Heart left ventricle (tissue), 16 donors: ENCODE results near the gene CYP1B1. TPM values are rescaled to one million over a fixed set of nuclear protein-coding genes. Genes with fewer than 3 reads are reported as not detected.

Experiments
- ATAC-seq, 4 donors: fragments of 200-7000 bp; cut with Tn5 transposase; one replicate each; pipeline ENCODE4 v1.9.1; 2020 to 2022; ENCODE audit warnings: moderate library complexity in 4 of 4, mild to moderate bottlenecking in 3 of 4, moderate number of reproducible peaks in 1 of 4
- DNase-seq, 5 donors: peaks; one replicate each; pipeline ENCODE4 v3.0.0-alpha.2; 2020
- H3K27ac ChIP-seq, 12 donors: fragments of 200-600 bp; sonication (generic) in 4 of 12; one replicate each; pipeline versions ENCODE4 v1.5.0 to v1.8.0; 2016 to 2022; ENCODE audit warnings: mild to moderate bottlenecking in 2 of 12
- H3K27me3 ChIP-seq, 9 donors: fragments of 200-600 bp; sonication (generic) in 2 of 9; one replicate each; pipeline versions ENCODE4 v1.5.1 to v1.8.0; 2016 to 2022; ENCODE audit warnings: mild to moderate bottlenecking in 3 of 9
- H3K36me3 ChIP-seq, 9 donors: fragments of 200-600 bp; sonication (generic) in 2 of 9; one replicate each; pipeline versions ENCODE4 v1.5.0 to v1.8.0; 2018 to 2022; ENCODE audit warnings: mild to moderate bottlenecking in 2 of 9
- H3K4me1 ChIP-seq, 12 donors: fragments of 200-600 bp; sonication (generic) in 4 of 12; one replicate each; pipeline versions ENCODE4 v1.5.0 to v1.8.0; 2016 to 2022; ENCODE audit warnings: mild to moderate bottlenecking in 3 of 12
- H3K4me3 ChIP-seq, 12 donors: fragments of 200-600 bp; sonication (generic) in 4 of 12; one replicate each; pipeline versions ENCODE4 v1.5.0 to v1.8.0; 2017 to 2022; ENCODE audit warnings: mild to moderate bottlenecking in 9 of 12, moderate library complexity in 4 of 12
- H3K9me3 ChIP-seq, 12 donors: fragments of 200-600 bp; sonication (generic) in 4 of 12; one replicate each; pipeline versions ENCODE4 v1.5.0 to v1.8.0; 2016 to 2022; ENCODE audit warnings: mild to moderate bottlenecking in 1 of 12
- CTCF ChIP-seq, 12 donors: fragments of 200-600 bp; sonication (generic) in 4 of 12; IDR thresholded peaks; one replicate each; pipeline versions ENCODE4 v1.5.0 to v1.8.0; 2018 to 2022; ENCODE audit warnings: antibody characterized with exemption in 12 of 12, mild to moderate bottlenecking in 5 of 12
- POLR2A ChIP-seq, 2 donors: fragments of 450-650 bp; IDR thresholded peaks; one replicate each; pipeline ENCODE4 v1.6.1; 2017; ENCODE audit warnings: antibody characterized with exemption in 2 of 2, mild to moderate bottlenecking in 2 of 2, moderate library complexity in 2 of 2
- WGBS, 4 donors: extraction: QIAGEN DNeasy Blood & Tissue Kit in 2 of 4; methylation state at CpG; one replicate each; pipeline versions ENCODE4 v1.1.5 to v1.1.7; 2013 to 2018; 5-methylcytosine and 5-hydroxymethylcytosine counted together
- intact Hi-C, 10 donors: fragments of 100-400 bp; cut with DNase I; formaldehyde crosslinking; loops; one replicate each; pipeline versions ENCODE4 v1.11.1 to v1.14.2; 2022
- polyA plus RNA-seq, 2 donors: library from polyadenylated mRNA; stranded (reverse); fragments of 200-250 nt; gene quantifications; one replicate each; pipeline ENCODE4 v1.2.3, GENCODE V29; 2013
- total RNA-seq, 9 donors: library from RNA; depleted of rRNA in 2 of 9; stranded (reverse); fragments of >200 nt in 2 of 9; fragmentation: NEBNext Ultra II Directional in 3 of 9; extraction: Animal tissue kit (Norgen Biotek cat#: 25700) in 3 of 9; gene quantifications; one replicate each; pipeline versions ENCODE4 v1.1.0 to v1.2.4, GENCODE V29; 2016 to 2023
- donor health status: ischemic (EF 13 %, LVEDD 7.1; RV severe dilation, severe dysfunction).
- donor health status: healthy with polysubstance abuse.
- donor health status: DM: no; HTN: yes; CAD: no.
- donor health status: DM: no; HTN: no; CAD: no.
- donor health status: ischemic (EF 25% LVEDD 6.9; RV normal size, moderate dysfunction).
- donor health status: ischemic (EF 25% LVEDD 5.7; RV mildly dilated, moderate dysfunction).
- donor health status: healthy.
- donor health status: DM: yes; HTN: yes; CAD: no.
- donor health status: ischemic (EF 35%, LVEDD 5.7; RV mildly dilated, moderate dysfunction).
- donor health status: nonischemic (EF 11% LVEDD 7.7; RV severe dilation, severe dysfunction).
- donor health status: DM: yes; HTN: yes; CAD: no.
- donor health status: PGD.
- donor health status: ischemic (EF 29% LVEDD 5.4; RV normal size, mild dysfunction).
- donor health status: nonischemic (EF 23%, LVEDD 6.1; RV moderate dilation, normal function).

Gene CYP1B1
- total and polyA plus RNA-seq, 11 donors, result 3.9 to 68.8 (median 20.5) TPM

GRCh38 chr2:38097988-38098385 lies 22.0 kb upstream of the CYP1B1 start:
- WGBS, 4 donors, result 33 to 52% (median 45%) methylated on average over 4 of the region's 4 CpGs
- intact Hi-C loops, result loop anchor here in 1 of 10 donors (2.0 kb wide), 1 partner anchor 21 kb away; the partner anchor contains the start of gene CYP1B1
- Histone ChIP-seq H3K9me3 (peaks cover 0 to 6% (median 0%) of the 10 kb centered on the region in 12 donors), H3K36me3 (no peaks in the 10 kb centered on the region), H3K4me3 (peak overlapping the region in 8 of 12 donors; percentile 17 to 48 (median 35)), H3K4me1 (peaks cover 0 to 68% (median 51%) of the 10 kb centered on the region in 12 donors), H3K27ac (peak overlapping the region; percentile 40 to 91 (median 76)), H3K27me3 (peaks cover 0 to 10% (median 0%) of the 10 kb centered on the region in 9 donors)
- no peak for DNase-seq
- no peak for ATAC-seq
- no peak for TF ChIP-seq CTCF (IDR thresholded peaks at IDR 0.05)
- no peak for TF ChIP-seq POLR2A (IDR thresholded peaks at IDR 0.05)

- H3K9me3 ChIP-seq, result peaks cover 0 to under 1% (median 0%) of the 10 kb centered on the region in 12 donors
- peaks cover 0 to 73% (median 56%) of the 10 kb centered on the region in 12 donors for H3K4me1 ChIP-seq
- no peak for TF ChIP-seq CTCF (IDR thresholded peaks at IDR 0.05)
- TF ChIP-seq POLR2A (IDR thresholded peaks at IDR 0.05), result no peak
- no peak for ATAC-seq
- peak overlapping the region; percentile 14 to 91 (median 76) for H3K27ac ChIP-seq
- no peak for DNase-seq
- no peaks in the 10 kb centered on the region for H3K36me3 ChIP-seq
- 46 to 54% (median 52%) methylated on average over 2 of the region's 2 CpGs for WGBS, 4 donors
- intact Hi-C loops, result loop anchor here in 1 of 10 donors (2.0 kb wide), 1 partner anchor 21 kb away; the partner anchor contains the start of gene CYP1B1
- H3K27me3 ChIP-seq, result peaks cover 0 to 10% (median 0%) of the 10 kb centered on the region in 9 donors
- H3K4me3 ChIP-seq, result no peak overlapping the region
These were observed 21.5 kb upstream of the CYP1B1 start for GRCh38 chr2:38097258-38097987.

GRCh38 chr2:38095996-38096861 lies 20.3 kb upstream of the CYP1B1 start:
- ATAC-seq, result peak; percentile 45 to 82 (median 59)
- Histone ChIP-seq H3K4me1 (peaks cover 0 to 85% (median 67%) of the 10 kb centered on the region in 12 donors), H3K36me3 (no peaks in the 10 kb centered on the region), H3K9me3 (no peaks in the 10 kb centered on the region), H3K27ac (peak overlapping the region; percentile 29 to 91 (median 76)), H3K4me3 (no peak overlapping the region), H3K27me3 (peaks cover 0 to 10% (median 0%) of the 10 kb centered on the region in 9 donors)
- TF ChIP-seq POLR2A (IDR thresholded peaks at IDR 0.05) (no peak), CTCF (IDR thresholded peaks at IDR 0.05) (no peak)
- intact Hi-C loops, result loop anchor here in 1 of 10 donors (2.0 kb wide), 1 partner anchor 19 kb away; the partner anchor contains the start of gene CYP1B1
- WGBS, 4 donors, result 21 to 34% (median 30%) methylated on average over 12 to 19 of the region's 19 CpGs
- DNase-seq, result peak; percentile 73 to 85 (median 82)
